Activated CD4-positive, alpha-beta memory T cell treated with anti-CD3 and anti-CD28 coated beads, Interleukin-2, amount 10 ng/mL, durations not matched to agents 7 days and 5 days (primary cell): Measurements from ENCODE around the gene RNF144B. TPM values are rescaled to one million over a fixed set of nuclear protein-coding genes. Genes with fewer than 3 reads are reported as not detected.
"Not testable (repeated sequence)": the region's sequence is repeated elsewhere in the genome, so short reads cannot be mapped to it uniquely, and the experiment has no call there.

Experiments
- CTCF ChIA-PET: fragments of 350-600 bp; sonication (Branson Sonifier 250); formaldehyde crosslinking; loops from one replicate; lab custom pipeline; 2021; ENCODE audit warnings: antibody characterized with exemption, inconsistent platforms; lab: Charles Lee
- POLR2A ChIA-PET: fragments of 350-600 bp; sonication (Branson Sonifier 250); formaldehyde crosslinking; loops from one replicate; lab custom pipeline; 2021; ENCODE audit warnings: antibody characterized with exemption; lab: Charles Lee
- DNase-seq: peaks from one replicate; pipeline ENCODE4 v3.0.0-alpha.2; 2020
- H3K27ac Mint-ChIP-seq: one replicate; pipeline ENCODE4 v1.8.0; 2021; ENCODE audit warnings: mild to moderate bottlenecking, mixed read lengths
- H3K27me3 Mint-ChIP-seq: one replicate; pipeline ENCODE4 v1.8.0; 2021; ENCODE audit warnings: mixed read lengths
- H3K36me3 Mint-ChIP-seq: one replicate; pipeline ENCODE4 v1.8.0; 2021; ENCODE audit warnings: low read depth, mixed read lengths
- H3K4me1 Mint-ChIP-seq: one replicate; pipeline ENCODE4 v1.8.0; 2021; ENCODE audit warnings: mixed read lengths
- H3K4me3 Mint-ChIP-seq: one replicate; pipeline ENCODE4 v1.8.0; 2021; ENCODE audit warnings: mild to moderate bottlenecking, mixed read lengths
- H3K9me3 Mint-ChIP-seq: one replicate; pipeline ENCODE4 v1.8.0; 2021; ENCODE audit warnings: mixed read lengths
- total RNA-seq, 2 experiments: library from RNA; stranded (reverse); gene quantifications; one replicate each; pipeline ENCODE4 v1.2.3, GENCODE V29; 2021

RNF144B gene
- total RNA-seq, 2 experiments from 2014 or later, result 1.3 to 2.0 TPM

DNA sequence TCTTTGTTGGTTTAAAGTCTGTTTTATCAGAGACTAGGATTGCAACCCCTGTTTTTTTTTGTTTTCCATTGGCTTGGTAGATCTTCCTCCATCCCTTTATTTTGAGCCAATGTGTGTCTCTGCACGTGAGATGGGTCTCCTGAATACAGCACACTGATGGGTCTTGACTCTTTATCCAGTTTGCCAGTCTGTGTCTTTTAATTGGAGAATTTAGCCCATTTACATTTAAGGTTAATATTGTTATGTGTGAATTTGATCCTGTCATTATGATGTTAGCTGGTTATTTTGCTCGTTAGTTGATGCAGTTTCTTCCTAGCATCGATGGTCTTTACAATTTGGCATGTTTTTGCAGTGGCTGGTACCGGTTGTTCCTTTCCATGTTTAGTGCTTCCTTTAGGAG is 29.6 kb upstream of the RNF144B start:
- H3K4me3 Mint-ChIP-seq, DNase-seq, CTCF ChIA-PET, H3K4me1 Mint-ChIP-seq, POLR2A ChIA-PET, H3K27ac Mint-ChIP-seq, H3K9me3 Mint-ChIP-seq, H3K36me3 Mint-ChIP-seq: not testable (repeated sequence)
- H3K27me3 Mint-ChIP-seq, result peaks cover 16% of the 10 kb centered on the region

GRCh38 chr6:18359237-18359885 is 27.8 kb upstream of the RNF144B start:
- ChIA-PET POLR2A (no interaction called here), CTCF (no interaction called here)
- H3K4me3 Mint-ChIP-seq, result no peak overlapping the region
- DNase-seq, result no peak
- peaks cover 4% of the 10 kb centered on the region for H3K9me3 Mint-ChIP-seq
- H3K27me3 Mint-ChIP-seq, result peaks cover 19% of the 10 kb centered on the region
- no peak overlapping the region for H3K27ac Mint-ChIP-seq
- H3K4me1 Mint-ChIP-seq, result no peaks in the 10 kb centered on the region
- no peaks in the 10 kb centered on the region for H3K36me3 Mint-ChIP-seq

- H3K4me3 Mint-ChIP-seq, result no peak overlapping the region
- H3K27ac Mint-ChIP-seq, result no peak overlapping the region
- no peaks in the 10 kb centered on the region for H3K4me1 Mint-ChIP-seq
- CTCF ChIA-PET, result no interaction called here
- peaks cover 18% of the 10 kb centered on the region for H3K27me3 Mint-ChIP-seq
- H3K36me3 Mint-ChIP-seq, result no peaks in the 10 kb centered on the region
- POLR2A ChIA-PET, result no interaction called here
- peaks cover 4% of the 10 kb centered on the region for H3K9me3 Mint-ChIP-seq
- no peak for DNase-seq
Observed at GRCh38 chr6:18360188-18360587, 27.0 kb upstream of the RNF144B start.

- Mint-ChIP-seq H3K9me3 (peaks cover 4% of the 10 kb centered on the region), H3K4me3 (no peak overlapping the region), H3K4me1 (no peaks in the 10 kb centered on the region), H3K27ac (no peak overlapping the region), H3K27me3 (peaks cover 8% of the 10 kb centered on the region), H3K36me3 (no peaks in the 10 kb centered on the region)
- POLR2A ChIA-PET, result no interaction called here
- CTCF ChIA-PET, result no interaction called here
- DNase-seq, result no peak
Observed at GRCh38 chr6:18362058-18362561, 25.0 kb upstream of the RNF144B start.

GRCh38 chr6:18363746-18364145 is 23.4 kb upstream of the RNF144B start:
- DNase-seq, result no peak
- ChIA-PET CTCF (no interaction called here), POLR2A (no interaction called here)
- H3K4me1 Mint-ChIP-seq, result no peaks in the 10 kb centered on the region
- H3K27me3 Mint-ChIP-seq, result peaks cover 8% of the 10 kb centered on the region
- H3K9me3 Mint-ChIP-seq, result no peaks in the 10 kb centered on the region
- no peak overlapping the region for H3K27ac Mint-ChIP-seq
- no peaks in the 10 kb centered on the region for H3K36me3 Mint-ChIP-seq
- H3K4me3 Mint-ChIP-seq, result no peak overlapping the region

DNA sequence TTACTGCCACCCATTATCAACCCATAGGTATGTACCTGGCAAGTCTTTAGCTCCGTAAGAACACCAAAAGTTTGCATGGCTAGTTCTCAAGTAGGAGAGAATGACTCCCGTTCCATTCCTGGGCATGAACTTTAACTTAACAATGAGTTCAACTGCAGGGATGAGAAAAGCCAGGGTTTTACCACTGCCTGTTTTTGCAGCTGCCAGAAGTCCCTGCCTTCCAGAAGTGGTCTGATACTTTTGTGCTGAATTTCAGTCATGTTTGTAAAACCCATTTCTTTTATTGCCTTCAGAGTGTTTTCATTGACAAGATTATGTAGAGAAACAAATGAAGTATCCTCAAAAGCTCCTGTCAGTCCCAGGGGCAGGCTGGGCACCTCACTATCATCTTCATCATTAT is 22.6 kb upstream of the RNF144B start:
- H3K36me3 Mint-ChIP-seq, CTCF ChIA-PET, H3K4me1 Mint-ChIP-seq, H3K9me3 Mint-ChIP-seq, H3K27ac Mint-ChIP-seq, DNase-seq, POLR2A ChIA-PET, H3K4me3 Mint-ChIP-seq, H3K27me3 Mint-ChIP-seq: not testable (repeated sequence)

DNA sequence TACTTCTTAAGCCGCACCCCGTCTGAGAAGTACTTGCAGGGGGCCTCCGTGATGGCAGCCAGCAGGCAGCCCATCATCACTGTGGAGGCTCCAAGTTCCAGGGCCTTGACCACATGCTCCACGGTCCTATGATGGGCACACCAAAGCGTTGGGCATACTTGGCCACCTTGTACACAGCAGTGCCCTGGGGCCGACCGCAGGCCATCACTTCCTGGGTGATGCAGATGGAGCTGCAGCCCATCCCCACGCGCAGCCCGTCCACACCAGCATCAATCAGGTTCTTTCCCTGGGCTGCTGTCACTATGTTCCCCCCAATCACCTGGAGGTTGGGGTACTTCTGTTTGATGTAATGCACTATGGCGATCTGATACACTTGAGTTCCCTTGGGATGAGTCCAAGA is 19.8 kb upstream of the RNF144B start:
- CTCF ChIA-PET, result no interaction called here

DNA sequence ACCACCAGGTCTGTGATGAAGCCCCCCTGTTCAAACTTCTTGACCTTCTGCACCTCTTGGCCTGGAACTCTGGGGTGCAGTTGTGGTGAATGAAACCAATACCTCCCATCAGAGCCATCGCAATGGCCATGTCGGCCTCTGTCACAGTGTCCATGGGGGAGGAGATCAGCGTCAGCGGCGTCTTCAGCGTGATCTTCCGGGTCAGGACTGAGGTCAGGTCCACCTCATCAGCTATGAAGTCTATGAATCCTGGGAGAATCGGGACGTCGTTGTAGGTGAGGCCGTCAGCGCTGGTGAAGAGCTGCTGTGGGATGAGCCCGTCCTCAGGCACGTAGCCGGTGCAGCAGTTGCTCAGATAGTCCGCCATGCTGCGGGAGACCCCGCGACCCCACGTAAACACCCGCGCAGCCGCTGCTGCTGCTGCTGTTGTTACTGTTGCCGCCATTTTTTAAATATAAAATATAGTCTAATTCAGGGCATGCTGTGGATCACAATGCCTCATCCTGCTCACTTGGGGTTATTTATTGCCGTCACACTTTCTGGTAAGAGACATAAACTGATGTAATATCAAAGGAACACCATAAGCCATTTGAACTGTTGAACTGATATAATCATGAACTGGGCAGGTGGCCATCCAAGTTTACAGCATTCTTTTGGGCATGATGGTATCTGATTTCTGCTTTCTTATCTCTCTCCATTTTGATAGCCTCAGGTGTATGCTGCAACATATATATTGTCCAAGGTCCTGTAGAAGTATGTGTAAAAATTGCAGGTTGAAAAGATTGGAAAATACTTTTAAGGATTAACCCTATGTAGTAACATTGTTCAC is 18.7 kb upstream of the RNF144B start:
- ChIA-PET CTCF (no interaction called here), POLR2A (no interaction called here)
- no peak overlapping the region for H3K4me3 Mint-ChIP-seq

More for the DNA sequence above, 19.8 kb upstream of the RNF144B start:
- Mint-ChIP-seq H3K36me3 (no peaks in the 10 kb centered on the region), H3K4me3 (no peak overlapping the region), H3K9me3 (no peaks in the 10 kb centered on the region), H3K27me3 (peaks cover 10% of the 10 kb centered on the region), H3K4me1 (no peaks in the 10 kb centered on the region), H3K27ac (no peak overlapping the region)
- DNase-seq, result no peak
- POLR2A ChIA-PET, result no interaction called here

GRCh38 chr6:18371010-18371409 is 16.1 kb upstream of the RNF144B start:
- ChIA-PET POLR2A (no interaction called here), CTCF (no interaction called here)
- Mint-ChIP-seq H3K9me3 (no peaks in the 10 kb centered on the region), H3K27me3 (peaks cover 12% of the 10 kb centered on the region), H3K4me1 (no peaks in the 10 kb centered on the region), H3K36me3 (no peaks in the 10 kb centered on the region), H3K27ac (no peak overlapping the region), H3K4me3 (no peak overlapping the region)
- DNase-seq, result no peak

More for the DNA sequence above, 18.7 kb upstream of the RNF144B start:
- Mint-ChIP-seq H3K9me3 (no peaks in the 10 kb centered on the region), H3K36me3 (no peaks in the 10 kb centered on the region), H3K4me1 (no peaks in the 10 kb centered on the region), H3K27ac (no peak overlapping the region), H3K27me3 (peaks cover 13% of the 10 kb centered on the region)
- DNase-seq, result no peak

GRCh38 chr6:18371656-18372055 is 15.5 kb upstream of the RNF144B start:
- Mint-ChIP-seq H3K27me3 (peaks cover 12% of the 10 kb centered on the region), H3K4me1 (no peaks in the 10 kb centered on the region), H3K27ac (no peak overlapping the region), H3K9me3 (no peaks in the 10 kb centered on the region), H3K36me3 (no peaks in the 10 kb centered on the region), H3K4me3 (no peak overlapping the region)
- ChIA-PET POLR2A (no interaction called here), CTCF (no interaction called here)
- no peak for DNase-seq

DNA sequence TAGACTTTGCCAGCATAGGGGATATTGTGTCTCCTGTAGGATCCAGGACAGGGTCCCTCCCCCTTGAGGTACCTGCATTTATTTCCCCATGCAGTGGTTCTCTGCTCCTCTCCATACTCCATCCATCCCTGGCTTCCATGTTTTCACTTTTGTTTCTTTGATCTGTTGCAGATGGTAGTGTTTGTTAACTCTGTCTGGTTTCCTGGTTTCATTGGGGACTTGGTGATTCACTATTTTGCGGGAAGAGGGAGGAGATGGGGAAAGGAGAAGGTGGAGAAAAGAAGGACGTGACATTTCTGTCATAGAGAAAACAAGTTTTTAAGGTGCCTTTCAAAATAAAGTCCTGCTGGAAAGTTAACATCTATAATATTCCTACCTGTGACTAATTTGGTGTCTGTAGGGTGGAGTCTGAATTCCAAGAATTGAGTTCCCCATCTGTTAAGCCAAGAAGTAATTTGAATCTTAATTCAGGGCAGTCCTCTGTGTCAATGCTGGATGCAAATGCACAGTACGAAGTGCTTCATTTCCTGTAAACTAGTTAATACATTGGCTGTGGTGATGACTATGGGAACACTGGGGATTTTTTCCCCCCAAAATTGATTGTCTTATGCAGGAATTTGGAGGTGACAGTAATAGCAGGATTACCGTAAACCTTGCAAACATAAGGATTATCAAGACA is 6.9 kb upstream of the RNF144B start:
- H3K27me3 Mint-ChIP-seq, result peaks cover 12% of the 10 kb centered on the region
- no peak for DNase-seq
- ChIA-PET CTCF (no interaction called here), POLR2A (no interaction called here)
- H3K4me1 Mint-ChIP-seq, result peaks cover 7% of the 10 kb centered on the region
- no peaks in the 10 kb centered on the region for H3K9me3 Mint-ChIP-seq
- no peak overlapping the region for H3K27ac Mint-ChIP-seq
- no peaks in the 10 kb centered on the region for H3K36me3 Mint-ChIP-seq
- H3K4me3 Mint-ChIP-seq, result no peak overlapping the region

DNA sequence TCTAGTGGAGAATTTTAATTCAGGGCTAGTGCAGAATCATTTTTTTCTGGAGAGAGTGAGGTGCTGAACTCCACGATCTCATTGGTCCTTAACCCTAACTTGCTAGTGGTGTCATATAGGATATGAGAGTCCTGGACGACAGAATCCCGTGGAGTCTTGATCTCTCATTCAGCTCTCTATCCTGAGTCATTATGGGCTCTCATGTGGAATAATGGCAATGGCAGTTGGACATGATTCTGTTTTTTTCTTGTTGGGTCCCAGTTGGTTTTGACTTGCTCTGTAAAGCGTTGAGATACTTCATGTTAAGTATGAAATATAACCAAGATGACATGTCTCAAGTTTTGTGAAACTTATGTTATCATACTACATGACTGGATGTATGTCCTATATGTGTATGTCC is 6.3 kb upstream of the RNF144B start:
- ChIA-PET CTCF (no interaction called here), POLR2A (no interaction called here)
- H3K27ac Mint-ChIP-seq, result no peak overlapping the region
- H3K4me3 Mint-ChIP-seq, result no peak overlapping the region
- H3K4me1 Mint-ChIP-seq, result peaks cover 7% of the 10 kb centered on the region
- H3K27me3 Mint-ChIP-seq, result peaks cover 10% of the 10 kb centered on the region
- no peaks in the 10 kb centered on the region for H3K36me3 Mint-ChIP-seq
- H3K9me3 Mint-ChIP-seq, result no peaks in the 10 kb centered on the region
- no peak for DNase-seq

GRCh38 chr6:18383441-18383840 is 3.7 kb upstream of the RNF144B start:
- ChIA-PET CTCF (no interaction called here), POLR2A (no interaction called here)
- DNase-seq, result no peak
- peaks cover 24% of the 10 kb centered on the region for H3K27me3 Mint-ChIP-seq
- H3K4me3 Mint-ChIP-seq, result no peak overlapping the region
- no peak overlapping the region for H3K27ac Mint-ChIP-seq
- H3K4me1 Mint-ChIP-seq, result peaks cover 25% of the 10 kb centered on the region
- H3K36me3 Mint-ChIP-seq, result no peaks in the 10 kb centered on the region
- H3K9me3 Mint-ChIP-seq, result no peaks in the 10 kb centered on the region
